ENCODE measurements around the gene UNC93B1. TPM values are rescaled to one million over a fixed set of nuclear protein-coding genes. Genes with fewer than 3 reads are reported as not detected.
A peak's percentile ranks its signal among the peaks of the same experiment; 100 is the strongest.

UNC93B1 gene
- total and polyA plus RNA-seq, 2 of the 13 experiments (the other 11 are each of a cell fraction or from before 2014, with no cell fraction given): 8.8 to 18.9 TPM

DNA sequence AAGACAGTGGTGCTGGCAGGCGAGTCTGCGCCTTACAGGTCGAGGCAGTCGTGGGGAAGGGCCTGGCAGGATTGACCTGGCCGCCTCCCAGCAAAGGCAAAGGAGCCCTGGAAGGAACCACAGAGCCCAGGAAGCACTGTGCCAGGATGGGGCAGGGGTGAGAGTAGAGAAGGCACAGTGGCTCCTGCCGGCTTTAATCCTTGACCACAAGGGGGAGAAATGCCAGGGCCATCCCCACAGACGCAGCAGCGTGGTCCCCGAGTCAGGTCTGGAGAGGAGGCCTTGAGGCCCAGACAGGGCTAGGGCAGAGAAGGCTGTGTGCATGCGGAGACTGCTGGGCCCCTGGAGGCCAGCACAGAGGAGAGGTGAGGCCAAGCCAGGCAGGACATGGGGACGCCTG, 16.7 kb upstream of the UNC93B1 start (continued):
- TF ChIP-seq ZFX (CRISPR knock-in tag; IDR thresholded peaks at IDR 0.05; ENCODE audit: low read depth) (peak; percentile 71), KMT2B (CRISPR knock-in tag; IDR thresholded peaks at IDR 0.05) (no peak), ZNF605 (CRISPR knock-in tag; IDR thresholded peaks at IDR 0.05) (peak; percentile 75), SRY (CRISPR knock-in tag; IDR thresholded peaks at IDR 0.05) (no peak), FIP1L1 (IDR thresholded peaks at IDR 0.05; ENCODE audit: borderline replicate concordance, insufficient read depth, low read depth, low read length) (no peak), HES4 (CRISPR knock-in tag; IDR thresholded peaks at IDR 0.05; ENCODE audit: borderline replicate concordance) (0 out of 2 replicates have a peak, but pooled peaks have one; percentile 39), GPN1 (CRISPR knock-in tag; IDR thresholded peaks at IDR 0.05; ENCODE audit: borderline replicate concordance) (no peak), FOXJ3 (CRISPR knock-in tag; IDR thresholded peaks at IDR 0.05; ENCODE audit: borderline replicate concordance) (peak; percentile 32; the same call in 1 of the 2 replicates), TP53 (CRISPR knock-in tag; conservative IDR thresholded peaks at IDR 0.05) (peak; percentile 45; the same call in 1 of the 2 replicates), ELF4 (CRISPR knock-in tag; IDR thresholded peaks at IDR 0.05; ENCODE audit: borderline replicate concordance) (no peak), ARHGAP35 (CRISPR knock-in tag; IDR thresholded peaks at IDR 0.05; ENCODE audit: borderline replicate concordance) (no peak), AHR (CRISPR knock-in tag; IDR thresholded peaks at IDR 0.05) (no peak), ZNF432 (CRISPR knock-in tag; IDR thresholded peaks at IDR 0.05; ENCODE audit: borderline replicate concordance) (no peak)
- TF ChIP-seq, protein P1, sequence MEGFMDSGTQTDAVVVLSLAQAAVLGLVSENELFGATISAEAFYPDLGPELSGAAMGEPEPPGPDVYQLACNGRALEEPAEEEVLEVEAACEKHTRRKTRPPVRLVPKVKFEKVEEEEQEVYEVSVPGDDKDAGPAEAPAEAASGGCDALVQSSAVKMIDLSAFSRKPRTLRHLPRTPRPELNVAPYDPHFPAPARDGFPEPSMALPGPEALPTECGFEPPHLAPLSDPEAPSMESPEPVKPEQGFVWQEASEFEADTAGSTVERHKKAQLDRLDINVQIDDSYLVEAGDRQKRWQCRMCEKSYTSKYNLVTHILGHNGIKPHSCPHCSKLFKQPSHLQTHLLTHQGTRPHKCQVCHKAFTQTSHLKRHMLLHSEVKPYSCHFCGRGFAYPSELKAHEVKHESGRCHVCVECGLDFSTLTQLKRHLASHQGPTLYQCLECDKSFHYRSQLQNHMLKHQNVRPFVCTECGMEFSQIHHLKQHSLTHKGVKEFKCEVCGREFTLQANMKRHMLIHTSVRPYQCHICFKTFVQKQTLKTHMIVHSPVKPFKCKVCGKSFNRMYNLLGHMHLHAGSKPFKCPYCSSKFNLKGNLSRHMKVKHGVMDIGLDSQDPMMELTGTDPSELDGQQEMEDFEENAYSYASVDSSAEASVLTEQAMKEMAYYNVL (CRISPR knock-in tag; IDR thresholded peaks at IDR 0.05; ENCODE audit: borderline replicate concordance): no peak
- TF ChIP-seq, protein P2, sequence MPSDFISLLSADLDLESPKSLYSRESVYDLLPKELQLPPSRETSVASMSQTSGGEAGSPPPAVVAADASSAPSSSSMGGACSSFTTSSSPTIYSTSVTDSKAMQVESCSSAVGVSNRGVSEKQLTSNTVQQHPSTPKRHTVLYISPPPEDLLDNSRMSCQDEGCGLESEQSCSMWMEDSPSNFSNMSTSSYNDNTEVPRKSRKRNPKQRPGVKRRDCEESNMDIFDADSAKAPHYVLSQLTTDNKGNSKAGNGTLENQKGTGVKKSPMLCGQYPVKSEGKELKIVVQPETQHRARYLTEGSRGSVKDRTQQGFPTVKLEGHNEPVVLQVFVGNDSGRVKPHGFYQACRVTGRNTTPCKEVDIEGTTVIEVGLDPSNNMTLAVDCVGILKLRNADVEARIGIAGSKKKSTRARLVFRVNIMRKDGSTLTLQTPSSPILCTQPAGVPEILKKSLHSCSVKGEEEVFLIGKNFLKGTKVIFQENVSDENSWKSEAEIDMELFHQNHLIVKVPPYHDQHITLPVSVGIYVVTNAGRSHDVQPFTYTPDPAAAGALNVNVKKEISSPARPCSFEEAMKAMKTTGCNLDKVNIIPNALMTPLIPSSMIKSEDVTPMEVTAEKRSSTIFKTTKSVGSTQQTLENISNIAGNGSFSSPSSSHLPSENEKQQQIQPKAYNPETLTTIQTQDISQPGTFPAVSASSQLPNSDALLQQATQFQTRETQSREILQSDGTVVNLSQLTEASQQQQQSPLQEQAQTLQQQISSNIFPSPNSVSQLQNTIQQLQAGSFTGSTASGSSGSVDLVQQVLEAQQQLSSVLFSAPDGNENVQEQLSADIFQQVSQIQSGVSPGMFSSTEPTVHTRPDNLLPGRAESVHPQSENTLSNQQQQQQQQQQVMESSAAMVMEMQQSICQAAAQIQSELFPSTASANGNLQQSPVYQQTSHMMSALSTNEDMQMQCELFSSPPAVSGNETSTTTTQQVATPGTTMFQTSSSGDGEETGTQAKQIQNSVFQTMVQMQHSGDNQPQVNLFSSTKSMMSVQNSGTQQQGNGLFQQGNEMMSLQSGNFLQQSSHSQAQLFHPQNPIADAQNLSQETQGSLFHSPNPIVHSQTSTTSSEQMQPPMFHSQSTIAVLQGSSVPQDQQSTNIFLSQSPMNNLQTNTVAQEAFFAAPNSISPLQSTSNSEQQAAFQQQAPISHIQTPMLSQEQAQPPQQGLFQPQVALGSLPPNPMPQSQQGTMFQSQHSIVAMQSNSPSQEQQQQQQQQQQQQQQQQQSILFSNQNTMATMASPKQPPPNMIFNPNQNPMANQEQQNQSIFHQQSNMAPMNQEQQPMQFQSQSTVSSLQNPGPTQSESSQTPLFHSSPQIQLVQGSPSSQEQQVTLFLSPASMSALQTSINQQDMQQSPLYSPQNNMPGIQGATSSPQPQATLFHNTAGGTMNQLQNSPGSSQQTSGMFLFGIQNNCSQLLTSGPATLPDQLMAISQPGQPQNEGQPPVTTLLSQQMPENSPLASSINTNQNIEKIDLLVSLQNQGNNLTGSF (CRISPR knock-in tag; IDR thresholded peaks at IDR 0.05): no peak
- TF ChIP-seq, protein P3, sequence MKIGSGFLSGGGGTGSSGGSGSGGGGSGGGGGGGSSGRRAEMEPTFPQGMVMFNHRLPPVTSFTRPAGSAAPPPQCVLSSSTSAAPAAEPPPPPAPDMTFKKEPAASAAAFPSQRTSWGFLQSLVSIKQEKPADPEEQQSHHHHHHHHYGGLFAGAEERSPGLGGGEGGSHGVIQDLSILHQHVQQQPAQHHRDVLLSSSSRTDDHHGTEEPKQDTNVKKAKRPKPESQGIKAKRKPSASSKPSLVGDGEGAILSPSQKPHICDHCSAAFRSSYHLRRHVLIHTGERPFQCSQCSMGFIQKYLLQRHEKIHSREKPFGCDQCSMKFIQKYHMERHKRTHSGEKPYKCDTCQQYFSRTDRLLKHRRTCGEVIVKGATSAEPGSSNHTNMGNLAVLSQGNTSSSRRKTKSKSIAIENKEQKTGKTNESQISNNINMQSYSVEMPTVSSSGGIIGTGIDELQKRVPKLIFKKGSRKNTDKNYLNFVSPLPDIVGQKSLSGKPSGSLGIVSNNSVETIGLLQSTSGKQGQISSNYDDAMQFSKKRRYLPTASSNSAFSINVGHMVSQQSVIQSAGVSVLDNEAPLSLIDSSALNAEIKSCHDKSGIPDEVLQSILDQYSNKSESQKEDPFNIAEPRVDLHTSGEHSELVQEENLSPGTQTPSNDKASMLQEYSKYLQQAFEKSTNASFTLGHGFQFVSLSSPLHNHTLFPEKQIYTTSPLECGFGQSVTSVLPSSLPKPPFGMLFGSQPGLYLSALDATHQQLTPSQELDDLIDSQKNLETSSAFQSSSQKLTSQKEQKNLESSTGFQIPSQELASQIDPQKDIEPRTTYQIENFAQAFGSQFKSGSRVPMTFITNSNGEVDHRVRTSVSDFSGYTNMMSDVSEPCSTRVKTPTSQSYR (CRISPR knock-in tag; IDR thresholded peaks at IDR 0.05; ENCODE audit: borderline replicate concordance): no peak
- TF ChIP-seq, protein P4, sequence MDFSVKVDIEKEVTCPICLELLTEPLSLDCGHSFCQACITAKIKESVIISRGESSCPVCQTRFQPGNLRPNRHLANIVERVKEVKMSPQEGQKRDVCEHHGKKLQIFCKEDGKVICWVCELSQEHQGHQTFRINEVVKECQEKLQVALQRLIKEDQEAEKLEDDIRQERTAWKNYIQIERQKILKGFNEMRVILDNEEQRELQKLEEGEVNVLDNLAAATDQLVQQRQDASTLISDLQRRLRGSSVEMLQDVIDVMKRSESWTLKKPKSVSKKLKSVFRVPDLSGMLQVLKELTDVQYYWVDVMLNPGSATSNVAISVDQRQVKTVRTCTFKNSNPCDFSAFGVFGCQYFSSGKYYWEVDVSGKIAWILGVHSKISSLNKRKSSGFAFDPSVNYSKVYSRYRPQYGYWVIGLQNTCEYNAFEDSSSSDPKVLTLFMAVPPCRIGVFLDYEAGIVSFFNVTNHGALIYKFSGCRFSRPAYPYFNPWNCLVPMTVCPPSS (IDR thresholded peaks at IDR 0.05): no peak
